Suprapubic skin (tissue), 4 donors: Measurements from ENCODE around the gene YY1AP1. TPM values are rescaled to one million over a fixed set of nuclear protein-coding genes. Genes with fewer than 3 reads are reported as not detected.
"Not testable (repeated sequence)": the region's sequence is repeated elsewhere in the genome, so short reads cannot be mapped to it uniquely, and the experiment has no call there.

Experiments
- DNase-seq, 2 donors: peaks; one replicate each; pipeline ENCODE4 v3.0.0-alpha.2; 2019; ENCODE audit warnings: low spot score in 2 of 2
- H3K27ac ChIP-seq: fragments of 200-600 bp; sonication (generic); one replicate; pipeline ENCODE4 v1.5.1; 2019
- H3K27me3 ChIP-seq: fragments of 200-600 bp; sonication (generic); one replicate; pipeline ENCODE4 v1.5.1; 2019
- H3K36me3 ChIP-seq: fragments of 200-600 bp; sonication (generic); one replicate; pipeline ENCODE4 v1.5.1; 2019
- H3K4me1 ChIP-seq: fragments of 200-600 bp; sonication (generic); one replicate; pipeline ENCODE4 v1.5.1; 2019
- H3K4me3 ChIP-seq: fragments of 200-600 bp; sonication (generic); one replicate; pipeline ENCODE4 v1.5.1; 2019; ENCODE audit warnings: mild to moderate bottlenecking
- H3K9me3 ChIP-seq: fragments of 200-600 bp; sonication (generic); one replicate; pipeline ENCODE4 v1.5.1; 2019
- CTCF ChIP-seq, 2 donors: fragments of 200-600 bp in 1 of 2; fragments of 450-650 bp in 1 of 2; sonication (generic) in 1 of 2; IDR thresholded peaks; one replicate each; pipeline ENCODE4 v1.5.1; 2016 to 2019; ENCODE audit warnings: antibody characterized with exemption in 2 of 2, mild to moderate bottlenecking in 1 of 2, moderate library complexity in 1 of 2
- EP300 ChIP-seq: sonication (generic); formaldehyde crosslinking; IDR thresholded peaks from one replicate; pipeline ENCODE4 v1.6.1; 2017; ENCODE audit warnings: antibody characterized with exemption
- POLR2A ChIP-seq, 2 donors: fragments of 450-650 bp; IDR thresholded peaks; one replicate each; pipeline ENCODE4 v1.6.1; 2017; ENCODE audit warnings: antibody characterized with exemption in 2 of 2, mild to moderate bottlenecking in 2 of 2, moderate library complexity in 2 of 2
- POLR2AphosphoS5 ChIP-seq, 3 donors: sonication (generic); formaldehyde crosslinking; IDR thresholded peaks; one replicate each; pipeline ENCODE4 v1.6.1; 2017; ENCODE audit warnings: antibody characterized with exemption in 3 of 3
- WGBS: methylation state at CpG from one replicate; pipeline ENCODE4 v1.1.5; 2018; 5-methylcytosine and 5-hydroxymethylcytosine counted together
- total RNA-seq, 4 donors: library from RNA; depleted of rRNA; stranded (reverse); fragments of >200 nt; gene quantifications; one replicate each; pipeline ENCODE4 v1.1.0, GENCODE V29; 2016

YY1AP1 gene
- total RNA-seq, 4 donors from 2014 or later = 56.0 to 106 (median 80.1) TPM

- no peaks in the 10 kb centered on the region for H3K27me3 ChIP-seq
- peaks cover 22% of the 10 kb centered on the region for H3K36me3 ChIP-seq
- DNase-seq = no peak
- H3K27ac ChIP-seq = no peak overlapping the region
- H3K4me1 ChIP-seq = no peaks in the 10 kb centered on the region
- H3K9me3 ChIP-seq = no peaks in the 10 kb centered on the region
- TF ChIP-seq CTCF (IDR thresholded peaks at IDR 0.05) (no peak), POLR2A (IDR thresholded peaks at IDR 0.05) (no peak), POLR2AphosphoS5 (IDR thresholded peaks at IDR 0.05) (no peak), EP300 (no peak)
- WGBS = 97% methylated on average over 7 of the region's 7 CpGs
- no peak overlapping the region for H3K4me3 ChIP-seq
Observed at GRCh38 chr1:155717041-155717440, 28.5 kb upstream of the YY1AP1 start.

GRCh38 chr1:155715777-155716176 is 27.2 kb upstream of the YY1AP1 start:
- WGBS = 97% methylated on average over 5 of the region's 5 CpGs
- peaks cover 18% of the 10 kb centered on the region for H3K36me3 ChIP-seq
- H3K27ac ChIP-seq = no peak overlapping the region
- H3K4me3 ChIP-seq = no peak overlapping the region
- H3K27me3 ChIP-seq = no peaks in the 10 kb centered on the region
- H3K9me3 ChIP-seq = no peaks in the 10 kb centered on the region
- DNase-seq = no peak
- TF ChIP-seq POLR2A (IDR thresholded peaks at IDR 0.05) (no peak), POLR2AphosphoS5 (IDR thresholded peaks at IDR 0.05) (no peak), CTCF (IDR thresholded peaks at IDR 0.05) (no peak), EP300 (no peak)
- no peaks in the 10 kb centered on the region for H3K4me1 ChIP-seq

- WGBS = 94% methylated on average over 3 of the region's 3 CpGs
- peaks cover 18% of the 10 kb centered on the region for H3K36me3 ChIP-seq
- not testable (repeated sequence) for H3K4me1 ChIP-seq, H3K4me3 ChIP-seq, H3K27ac ChIP-seq, DNase-seq, H3K9me3 ChIP-seq, H3K27me3 ChIP-seq
Observed at GRCh38 chr1:155715056-155715455, 26.5 kb upstream of the YY1AP1 start.

GRCh38 chr1:155713075-155713474 is 24.5 kb upstream of the YY1AP1 start:
- WGBS = 66% methylated on average over 2 of the region's 2 CpGs
- H3K4me1 ChIP-seq = no peaks in the 10 kb centered on the region
- H3K27ac ChIP-seq = no peak overlapping the region
- no peak for DNase-seq
- H3K4me3 ChIP-seq = no peak overlapping the region
- TF ChIP-seq CTCF (IDR thresholded peaks at IDR 0.05) = no peak
- TF ChIP-seq POLR2AphosphoS5 (IDR thresholded peaks at IDR 0.05) = no peak
- no peak for TF ChIP-seq EP300
- TF ChIP-seq POLR2A (IDR thresholded peaks at IDR 0.05) = no peak
- peaks cover 12% of the 10 kb centered on the region for H3K36me3 ChIP-seq
- H3K9me3 ChIP-seq = no peaks in the 10 kb centered on the region
- H3K27me3 ChIP-seq = no peaks in the 10 kb centered on the region

GRCh38 chr1:155712636-155713035 is 24.1 kb upstream of the YY1AP1 start:
- not testable (repeated sequence) for H3K27me3 ChIP-seq, H3K9me3 ChIP-seq, H3K4me3 ChIP-seq, H3K27ac ChIP-seq, H3K4me1 ChIP-seq, DNase-seq
- H3K36me3 ChIP-seq = peaks cover 12% of the 10 kb centered on the region
- WGBS = 83% methylated on average over 3 of the region's 3 CpGs

- H3K27ac ChIP-seq, DNase-seq, H3K4me3 ChIP-seq, H3K27me3 ChIP-seq, H3K36me3 ChIP-seq, H3K4me1 ChIP-seq, H3K9me3 ChIP-seq: not testable (repeated sequence)
- WGBS = 83% methylated on average over 3 of the region's 3 CpGs
Observed at GRCh38 chr1:155711457-155711856, 22.9 kb upstream of the YY1AP1 start.

- Histone ChIP-seq H3K4me1 (no peaks in the 10 kb centered on the region), H3K4me3 (no peak overlapping the region), H3K9me3 (no peaks in the 10 kb centered on the region), H3K27ac (no peak overlapping the region), H3K36me3 (peaks cover 4% of the 10 kb centered on the region), H3K27me3 (no peaks in the 10 kb centered on the region)
- TF ChIP-seq EP300 (no peak), CTCF (IDR thresholded peaks at IDR 0.05) (no peak), POLR2A (IDR thresholded peaks at IDR 0.05) (no peak), POLR2AphosphoS5 (IDR thresholded peaks at IDR 0.05) (no peak)
- WGBS = 94% methylated on average over 3 of the region's 3 CpGs
- DNase-seq = no peak
Observed at GRCh38 chr1:155709391-155709790, 20.8 kb upstream of the YY1AP1 start.
